Trophoblast cell (in vitro differentiated cells and primary cell): ENCODE measurements around the gene RTKN.

Experiments used
- DNase-seq, 2 donors: peaks; one replicate each; pipeline ENCODE4 v3.0.0-alpha.2; 2016
- H2AFZ ChIP-seq: 2 replicates; pipeline ENCODE4 v1.6.1; 2013; ENCODE audit warnings: low read length, moderate library complexity, mild to moderate bottlenecking; ENCODE audit not compliant: insufficient read depth, poor library complexity
- H2AK5ac ChIP-seq: 2 replicates; pipeline ENCODE4 v1.6.1; 2013; ENCODE audit warnings: mild to moderate bottlenecking, low read length
- H2BK120ac ChIP-seq: 2 replicates; pipeline ENCODE4 v1.6.1; 2013; ENCODE audit warnings: low read length, mild to moderate bottlenecking, moderate library complexity; ENCODE audit not compliant: insufficient read depth, poor library complexity
- H2BK12ac ChIP-seq: 2 replicates; pipeline ENCODE4 v1.6.1; 2013; ENCODE audit warnings: mild to moderate bottlenecking, low read length, moderate library complexity
- H2BK5ac ChIP-seq: 2 replicates; pipeline ENCODE4 v1.6.1; 2013; ENCODE audit warnings: low read length, low read depth, moderate library complexity, mild to moderate bottlenecking; ENCODE audit not compliant: poor library complexity
- H3K14ac ChIP-seq: 2 replicates; pipeline ENCODE4 v1.6.1; 2013; ENCODE audit warnings: mild to moderate bottlenecking, low read length
- H3K18ac ChIP-seq: 2 replicates; pipeline ENCODE4 v1.6.1; 2013; ENCODE audit warnings: mild to moderate bottlenecking, low read length
- H3K23ac ChIP-seq: 2 replicates; pipeline ENCODE4 v1.6.1; 2013; ENCODE audit warnings: low read length
- H3K27ac ChIP-seq: 2 replicates; pipeline ENCODE4 v1.5.1; 2013; ENCODE audit warnings: low read depth, mild to moderate bottlenecking, inconsistent platforms, low read length, moderate library complexity
- H3K27me3 ChIP-seq: 2 replicates; pipeline ENCODE4 v1.6.1; 2013; ENCODE audit warnings: inconsistent platforms, mild to moderate bottlenecking, low read length, moderate library complexity; ENCODE audit not compliant: insufficient read depth
- H3K36me3 ChIP-seq, 2 experiments: 1 replicate in 1 of 2; 2 replicates in 1 of 2; pipeline ENCODE4 v1.6.1; 2013; ENCODE audit warnings: low read length in 2 of 2, mild to moderate bottlenecking in 2 of 2, moderate library complexity in 1 of 2; ENCODE audit not compliant: insufficient read depth in 2 of 2, control insufficient read depth in 1 of 2
- H3K4ac ChIP-seq: 2 replicates; pipeline ENCODE4 v1.6.1; 2013; ENCODE audit warnings: low read depth, mild to moderate bottlenecking, low read length, moderate library complexity
- H3K4me1 ChIP-seq, 2 experiments: 1 replicate in 1 of 2; 2 replicates in 1 of 2; pipeline ENCODE4 v1.6.1; 2013; ENCODE audit warnings: low read length in 2 of 2, mild to moderate bottlenecking in 2 of 2, moderate library complexity in 1 of 2; ENCODE audit not compliant: insufficient read depth in 2 of 2, control insufficient read depth in 1 of 2
- H3K4me2 ChIP-seq: 2 replicates; pipeline ENCODE4 v1.6.1; 2013; ENCODE audit warnings: inconsistent platforms, mild to moderate bottlenecking, low read length, moderate library complexity
- H3K4me3 ChIP-seq: 2 replicates; pipeline ENCODE4 v1.5.1; 2013; ENCODE audit warnings: mild to moderate bottlenecking, low read depth, low read length, inconsistent platforms
- H3K79me1 ChIP-seq: one replicate; pipeline ENCODE4 v1.6.1; 2013; ENCODE audit warnings: low read length
- H3K79me2 ChIP-seq: 2 replicates; pipeline ENCODE4 v1.6.1; 2013; ENCODE audit warnings: low read length, mild to moderate bottlenecking; ENCODE audit not compliant: control insufficient read depth, insufficient read depth, poor library complexity
- H3K9ac ChIP-seq: 2 replicates; pipeline ENCODE4 v1.6.1; 2013; ENCODE audit warnings: mild to moderate bottlenecking, low read length
- H3K9me3 ChIP-seq: 2 replicates; pipeline ENCODE4 v1.6.1; 2013; ENCODE audit warnings: low read depth, mild to moderate bottlenecking, control low read depth, inconsistent platforms, low read length; ENCODE audit not compliant: insufficient read depth
- H4K12ac ChIP-seq: 2 replicates; pipeline ENCODE4 v1.6.1; 2013; ENCODE audit warnings: low read depth, mild to moderate bottlenecking, low read length, moderate library complexity
- H4K8ac ChIP-seq: 2 replicates; pipeline ENCODE4 v1.6.1; 2013; ENCODE audit warnings: low read depth, mild to moderate bottlenecking, low read length, moderate library complexity
- H4K91ac ChIP-seq: one replicate; pipeline ENCODE4 v1.6.1; 2013; ENCODE audit warnings: low read depth, mild to moderate bottlenecking, low read length, moderate library complexity
- WGBS: extraction: QIAGEN DNeasy Blood & Tissue Kit; methylation state at CpG from one replicate; pipeline ENCODE4 v1.1.7; 2013; ENCODE audit warnings: missing lambda C conversion rate; ENCODE audit not compliant: insufficient read length, insufficient coverage; ENCODE audit errors: extremely low coverage; 5-methylcytosine and 5-hydroxymethylcytosine counted together

Gene RTKN

DNA sequence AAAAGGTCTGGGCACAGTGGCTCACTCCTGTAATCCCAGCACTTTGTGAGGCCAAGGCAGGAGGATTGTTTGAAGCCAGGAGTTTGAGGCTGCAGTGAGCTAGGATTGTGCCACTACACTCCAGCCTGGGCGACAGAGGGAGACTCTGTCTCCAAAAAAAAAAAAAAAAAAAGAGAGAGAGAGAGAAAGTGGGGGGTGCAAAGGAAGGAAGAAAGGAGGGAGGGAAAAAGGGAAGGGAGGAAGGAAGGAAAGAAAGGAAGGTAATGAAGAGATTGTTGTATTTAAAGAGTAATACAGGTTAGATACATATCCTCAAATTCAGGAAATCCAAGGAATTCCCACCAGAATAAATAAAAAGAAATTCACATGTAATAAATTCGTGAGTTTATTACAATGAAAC, 39.8 kb downstream of the RTKN start:
- no peak overlapping the region for H3K4me3 ChIP-seq
- no CpG with 5 or more reads among the region's 2 CpGs for WGBS
- H3K4me2 ChIP-seq: no peak overlapping the region
- no peaks in the 10 kb centered on the region for H3K79me2 ChIP-seq
- no peaks in the 10 kb centered on the region for H3K27me3 ChIP-seq
- no peak overlapping the region for H3K4ac ChIP-seq
- no peak overlapping the region for H2BK120ac ChIP-seq
- DNase-seq: no peak
- H3K9me3 ChIP-seq: no peaks in the 10 kb centered on the region
- no peak overlapping the region for H3K14ac ChIP-seq
- no peak overlapping the region for H4K8ac ChIP-seq
- H2AFZ ChIP-seq: no peak overlapping the region
- no peak overlapping the region for H3K9ac ChIP-seq
- no peaks in the 10 kb centered on the region for H3K79me1 ChIP-seq
- H3K27ac ChIP-seq: no peak overlapping the region
- H4K12ac ChIP-seq: no peak overlapping the region
- H2BK12ac ChIP-seq: no peak overlapping the region
- H3K23ac ChIP-seq: no peak overlapping the region
- no peaks in the 10 kb centered on the region for H3K36me3 ChIP-seq
- H2AK5ac ChIP-seq: no peak overlapping the region
- no peak overlapping the region for H3K18ac ChIP-seq
- no peak overlapping the region for H4K91ac ChIP-seq
- H2BK5ac ChIP-seq: no peak overlapping the region
- H3K4me1 ChIP-seq: peaks cover 0 to under 1% of the 10 kb centered on the region in 2 experiments

GRCh38 chr2:74399785-74400184, 42.0 kb downstream of the RTKN start:
- H3K9ac ChIP-seq: no peak overlapping the region
- no peaks in the 10 kb centered on the region for H3K36me3 ChIP-seq
- no peak overlapping the region for H3K14ac ChIP-seq
- no peak overlapping the region for H3K4me2 ChIP-seq
- H2AK5ac ChIP-seq: no peak overlapping the region
- no peak overlapping the region for H4K91ac ChIP-seq
- no peak overlapping the region for H3K4me3 ChIP-seq
- H3K79me1 ChIP-seq: no peaks in the 10 kb centered on the region
- no peak overlapping the region for H3K4ac ChIP-seq
- DNase-seq: peak in 1 of 2 donors; percentile 59
- H3K23ac ChIP-seq: no peak overlapping the region
- no peak overlapping the region for H2BK120ac ChIP-seq
- H3K4me1 ChIP-seq: no peaks in the 10 kb centered on the region
- H4K12ac ChIP-seq: no peak overlapping the region
- no peak overlapping the region for H2BK5ac ChIP-seq
- H2BK12ac ChIP-seq: no peak overlapping the region
- no peaks in the 10 kb centered on the region for H3K79me2 ChIP-seq
- no peaks in the 10 kb centered on the region for H3K9me3 ChIP-seq
- H3K27ac ChIP-seq: no peak overlapping the region
- no peak overlapping the region for H2AFZ ChIP-seq
- H3K18ac ChIP-seq: no peak overlapping the region
- H3K27me3 ChIP-seq: no peaks in the 10 kb centered on the region
- H4K8ac ChIP-seq: no peak overlapping the region

GRCh38 chr2:74396149-74396548, 45.6 kb downstream of the RTKN start:
- no peak overlapping the region for H2BK12ac ChIP-seq
- no peak overlapping the region for H3K18ac ChIP-seq
- H4K12ac ChIP-seq: no peak overlapping the region
- no peak overlapping the region for H2AK5ac ChIP-seq
- H3K9me3 ChIP-seq: no peaks in the 10 kb centered on the region
- no CpG with 5 or more reads among the region's 2 CpGs for WGBS
- no peak overlapping the region for H3K14ac ChIP-seq
- H3K4me1 ChIP-seq: peaks cover 0 to 2% of the 10 kb centered on the region in 2 experiments
- H3K27ac ChIP-seq: no peak overlapping the region
- peaks cover 8% of the 10 kb centered on the region for H3K79me1 ChIP-seq
- no peaks in the 10 kb centered on the region for H3K36me3 ChIP-seq
- no peak overlapping the region for H4K91ac ChIP-seq
- DNase-seq: no peak
- no peak overlapping the region for H3K9ac ChIP-seq
- peaks cover 7% of the 10 kb centered on the region for H3K79me2 ChIP-seq
- no peak overlapping the region for H2BK5ac ChIP-seq
- no peak overlapping the region for H3K23ac ChIP-seq
- H3K27me3 ChIP-seq: no peaks in the 10 kb centered on the region
- no peak overlapping the region for H3K4ac ChIP-seq
- H2BK120ac ChIP-seq: no peak overlapping the region
- no peak overlapping the region for H4K8ac ChIP-seq
- H3K4me2 ChIP-seq: no peak overlapping the region
- H3K4me3 ChIP-seq: no peak overlapping the region
- H2AFZ ChIP-seq: no peak overlapping the region

- H3K27me3 ChIP-seq: no peaks in the 10 kb centered on the region
- H4K91ac ChIP-seq: no peak overlapping the region
- no peak overlapping the region for H3K14ac ChIP-seq
- H3K36me3 ChIP-seq: no peaks in the 10 kb centered on the region
- H3K27ac ChIP-seq: no peak overlapping the region
- no peak overlapping the region for H3K4me3 ChIP-seq
- no peaks in the 10 kb centered on the region for H3K9me3 ChIP-seq
- H2AK5ac ChIP-seq: no peak overlapping the region
- peaks cover 8% of the 10 kb centered on the region for H3K79me2 ChIP-seq
- H3K23ac ChIP-seq: no peak overlapping the region
- H3K4me2 ChIP-seq: no peak overlapping the region
- no peak overlapping the region for H2AFZ ChIP-seq
- no peak overlapping the region for H3K4ac ChIP-seq
- DNase-seq: peak in 1 of 2 donors; percentile 11
- H2BK12ac ChIP-seq: no peak overlapping the region
- no peak overlapping the region for H2BK5ac ChIP-seq
- no peak overlapping the region for H3K9ac ChIP-seq
- no peak overlapping the region for H2BK120ac ChIP-seq
- no peak overlapping the region for H4K12ac ChIP-seq
- peaks cover 8% of the 10 kb centered on the region for H3K79me1 ChIP-seq
- WGBS: no CpG with 5 or more reads among the region's 1 CpG
- H3K4me1 ChIP-seq: peaks cover 2 to 3% of the 10 kb centered on the region in 2 experiments
- no peak overlapping the region for H3K18ac ChIP-seq
- no peak overlapping the region for H4K8ac ChIP-seq
Measured at GRCh38 chr2:74393525-74393924, 48.2 kb downstream of the RTKN start.
